Kidney (tissue), 14 donors: ENCODE data around the gene REC114. TPM values are rescaled to one million over a fixed set of nuclear protein-coding genes. Genes with fewer than 3 reads are reported as not detected.

Experiments used
- DNase-seq, 5 donors: peaks; one replicate each; pipeline ENCODE4 v3.0.0-alpha.2; 2013 to 2020
- FAIRE-seq: peaks from 2 replicates; lab custom pipeline; 2012; peaks lifted over from hg19 to GRCh38; lab: Jason Lieb, UNC
- H3K27ac ChIP-seq, 2 donors: one replicate each; pipeline ENCODE4 v1.7.0; 2013; ENCODE audit warnings: low read depth in 2 of 2, low read length in 2 of 2, inconsistent platforms in 1 of 2
- H3K27me3 ChIP-seq: one replicate; pipeline ENCODE4 v1.7.1; 2013; ENCODE audit warnings: low read length, inconsistent platforms; ENCODE audit not compliant: control insufficient read depth, insufficient read depth
- H3K36me3 ChIP-seq, 3 donors: one replicate each; pipeline versions ENCODE4 v1.7.0 to v1.7.1; 2013; ENCODE audit warnings: low read length in 3 of 3, control low read depth in 1 of 3, inconsistent platforms in 1 of 3; ENCODE audit not compliant: insufficient read depth in 3 of 3, control insufficient read depth in 2 of 3
- H3K4me1 ChIP-seq, 3 donors: one replicate each; pipeline versions ENCODE4 v1.7.0 to v1.7.1; 2013; ENCODE audit warnings: low read length in 3 of 3, inconsistent platforms in 1 of 3, low read depth in 1 of 3; ENCODE audit not compliant: control insufficient read depth in 2 of 3, insufficient read depth in 2 of 3
- H3K4me3 ChIP-seq, 3 donors: one replicate each; pipeline versions ENCODE4 v1.7.0 to v1.8.1; 2013; ENCODE audit warnings: low read length in 3 of 3, control low read depth in 1 of 3, inconsistent platforms in 1 of 3
- H3K9ac ChIP-seq, 3 donors: one replicate each; pipeline versions ENCODE4 v1.7.0 to v1.7.1; 2013; ENCODE audit warnings: low read length in 3 of 3, control low read depth in 1 of 3, inconsistent platforms in 1 of 3
- H3K9me3 ChIP-seq, 3 donors: one replicate each; pipeline versions ENCODE4 v1.7.0 to v1.7.1; 2013; ENCODE audit warnings: low read length in 3 of 3, control low read depth in 1 of 3, inconsistent platforms in 1 of 3; ENCODE audit not compliant: control insufficient read depth in 2 of 3, insufficient read depth in 1 of 3
- intact Hi-C: fragments of 100-400 bp; cut with DNase I; formaldehyde crosslinking; loops from one replicate; pipeline ENCODE4 v1.11.1; 2022
- polyA plus RNA-seq: library from polyadenylated mRNA; stranded (reverse); fragments of 350-450 nt; fragmentation: Illumina TruSeq; extraction: RNeasy Lipid Tissue Mini Kit (QIAGEN cat#74804); gene quantifications from one replicate; pipeline ENCODE4 v1.2.3, GENCODE V29; 2014; ENCODE audit warnings: low read depth, low replicate concordance; ENCODE audit not compliant: insufficient read depth
- total RNA-seq: library from RNA; stranded (reverse); fragmentation: NEBNext Ultra II Directional; extraction: Animal tissue kit (Norgen Biotek cat#: 25700); gene quantifications from one replicate; pipeline ENCODE4 v1.2.1, GENCODE V29; 2021
- TF ChIP-seq, protein P1 (sequence below): IDR thresholded peaks from 3 replicates; pipeline ENCODE4 v1.5.1; 2012; ENCODE audit warnings: mild to moderate bottlenecking, moderate library complexity, borderline replicate concordance; ENCODE audit not compliant: insufficient read depth; ENCODE audit errors: extremely low read depth
- donor health status: control.
- donor health status: control.
- donor health status: control.
- donor health status: control.
- donor health status: control.
- donor health status: DM: yes; HTN: yes; CAD: no.
- donor health status: Normal renal cell carcinoma (clear cell type).

REC114 gene
- total and polyA plus RNA-seq, 2 donors from 2014 or later, result not detected

- TF ChIP-seq, protein P1, sequence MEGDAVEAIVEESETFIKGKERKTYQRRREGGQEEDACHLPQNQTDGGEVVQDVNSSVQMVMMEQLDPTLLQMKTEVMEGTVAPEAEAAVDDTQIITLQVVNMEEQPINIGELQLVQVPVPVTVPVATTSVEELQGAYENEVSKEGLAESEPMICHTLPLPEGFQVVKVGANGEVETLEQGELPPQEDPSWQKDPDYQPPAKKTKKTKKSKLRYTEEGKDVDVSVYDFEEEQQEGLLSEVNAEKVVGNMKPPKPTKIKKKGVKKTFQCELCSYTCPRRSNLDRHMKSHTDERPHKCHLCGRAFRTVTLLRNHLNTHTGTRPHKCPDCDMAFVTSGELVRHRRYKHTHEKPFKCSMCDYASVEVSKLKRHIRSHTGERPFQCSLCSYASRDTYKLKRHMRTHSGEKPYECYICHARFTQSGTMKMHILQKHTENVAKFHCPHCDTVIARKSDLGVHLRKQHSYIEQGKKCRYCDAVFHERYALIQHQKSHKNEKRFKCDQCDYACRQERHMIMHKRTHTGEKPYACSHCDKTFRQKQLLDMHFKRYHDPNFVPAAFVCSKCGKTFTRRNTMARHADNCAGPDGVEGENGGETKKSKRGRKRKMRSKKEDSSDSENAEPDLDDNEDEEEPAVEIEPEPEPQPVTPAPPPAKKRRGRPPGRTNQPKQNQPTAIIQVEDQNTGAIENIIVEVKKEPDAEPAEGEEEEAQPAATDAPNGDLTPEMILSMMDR, result no peak
- intact Hi-C loops, result no loop called here
Measured at GRCh38 chr15:73518876-73519733, 76.1 kb downstream of the REC114 start.

DNA sequence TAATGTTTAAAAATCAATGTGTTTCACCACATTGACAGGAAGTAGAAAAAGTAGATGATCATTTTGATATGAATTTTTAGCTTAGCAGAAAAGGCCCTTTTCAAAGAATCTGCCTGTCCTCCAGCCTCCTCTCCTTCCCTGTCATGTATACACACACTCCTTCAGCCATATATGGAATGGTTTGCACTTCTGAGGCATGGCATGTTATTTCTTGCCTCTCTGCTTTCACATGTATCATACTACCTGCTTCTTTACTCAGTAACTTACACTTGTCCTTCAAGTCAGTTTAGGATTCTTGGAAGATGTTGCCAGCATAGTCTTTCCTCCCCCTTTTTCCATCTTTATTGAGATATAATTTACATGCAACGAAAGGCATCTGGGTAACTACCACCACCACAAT, 79.0 kb downstream of the REC114 start:
- Histone ChIP-seq H3K4me1 (no peaks in the 10 kb centered on the region), H3K4me3 (no peak overlapping the region), H3K27me3 (no peaks in the 10 kb centered on the region), H3K9me3 (peaks cover 0 to 2% (median 0%) of the 10 kb centered on the region in 3 donors), H3K9ac (no peak overlapping the region), H3K36me3 (no peaks in the 10 kb centered on the region), H3K27ac (no peak overlapping the region)
- DNase-seq, result no peak
- intact Hi-C loops, result no loop called here
- FAIRE-seq, result no peak
- TF ChIP-seq, protein P1, result no peak

More at GRCh38 chr15:73518876-73519733, 76.1 kb downstream of the REC114 start:
- H3K9me3 ChIP-seq, result peaks cover 0 to 2% (median 0%) of the 10 kb centered on the region in 3 donors
- H3K4me1 ChIP-seq, result no peaks in the 10 kb centered on the region
- no peaks in the 10 kb centered on the region for H3K36me3 ChIP-seq
- H3K9ac ChIP-seq, result no peak overlapping the region
- H3K4me3 ChIP-seq, result no peak overlapping the region
- no peak for DNase-seq
- H3K27ac ChIP-seq, result no peak overlapping the region
- no peaks in the 10 kb centered on the region for H3K27me3 ChIP-seq
- FAIRE-seq, result no peak

GRCh38 chr15:73524919-73525318, 82.0 kb downstream of the REC114 start:
- TF ChIP-seq, protein P1, result no peak
- no peak overlapping the region for H3K27ac ChIP-seq
- no peak for FAIRE-seq

More at GRCh38 chr15:73524919-73525318, 82.0 kb downstream of the REC114 start:
- no peak overlapping the region for H3K4me3 ChIP-seq
- no peaks in the 10 kb centered on the region for H3K27me3 ChIP-seq
- peaks cover 0 to 2% (median 0%) of the 10 kb centered on the region in 3 donors for H3K9me3 ChIP-seq
- intact Hi-C loops, result no loop called here
- H3K9ac ChIP-seq, result no peak overlapping the region
- no peaks in the 10 kb centered on the region for H3K36me3 ChIP-seq
- DNase-seq, result no peak
- H3K4me1 ChIP-seq, result no peaks in the 10 kb centered on the region
